Stimulated activated memory B cell treated with anti-CD40 and anti-IgM and Interleukin-4, amounts not matched to agents 10 μg/mL and 1 μg/mL and 100 μg/mL, for 72 hours (primary cell): ENCODE data around the gene TNRC6C.

ENCODE experiments used
- ATAC-seq: fragments of 150-1000 bp; cut with Tn5 transposase; 2 replicates; pipeline ENCODE4 v1.10.0; 2021
- H3K27ac Mint-ChIP-seq: one replicate; pipeline ENCODE4 v1.8.0; 2022; ENCODE audit warnings: mild to moderate bottlenecking, mixed read lengths
- H3K27me3 Mint-ChIP-seq: one replicate; pipeline ENCODE4 v1.8.0; 2022; ENCODE audit warnings: mixed read lengths
- H3K36me3 Mint-ChIP-seq: one replicate; pipeline ENCODE4 v1.8.0; 2022; ENCODE audit warnings: mixed read lengths
- H3K4me1 Mint-ChIP-seq: one replicate; pipeline ENCODE4 v1.8.0; 2022; ENCODE audit warnings: mixed read lengths
- H3K4me3 Mint-ChIP-seq: one replicate; pipeline ENCODE4 v1.8.0; 2022; ENCODE audit warnings: mild to moderate bottlenecking, moderate library complexity, mixed read lengths
- H3K9me3 Mint-ChIP-seq: one replicate; pipeline ENCODE4 v1.8.0; 2022; ENCODE audit warnings: mixed read lengths

The TNRC6C gene

DNA sequence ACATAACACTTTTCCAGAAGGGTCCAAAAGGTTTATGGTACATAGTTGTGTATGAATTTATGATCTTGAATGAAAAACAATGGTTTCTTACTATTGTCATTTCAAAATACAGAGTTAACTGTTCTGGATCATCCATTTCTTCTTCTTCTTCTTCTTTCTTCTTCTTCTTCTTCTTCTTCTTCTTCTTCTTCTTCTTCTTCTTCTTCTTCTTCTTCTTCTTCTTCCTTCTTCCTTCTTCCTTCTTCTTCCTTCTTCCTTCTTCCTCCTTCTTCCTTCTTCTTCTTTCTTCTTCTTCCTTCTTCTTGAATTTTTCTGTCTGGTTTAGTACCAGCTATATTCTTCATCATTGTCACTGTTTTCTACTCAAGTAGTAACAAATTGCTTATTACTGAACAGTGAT is 47.8 kb downstream of the TNRC6C start:
- H3K27ac Mint-ChIP-seq, result no peak overlapping the region
- H3K27me3 Mint-ChIP-seq, result no peaks in the 10 kb centered on the region
- peaks cover 23% of the 10 kb centered on the region for H3K4me1 Mint-ChIP-seq
- ATAC-seq, result no peak
- peaks cover 26% of the 10 kb centered on the region for H3K36me3 Mint-ChIP-seq
- no peak overlapping the region for H3K4me3 Mint-ChIP-seq
- no peaks in the 10 kb centered on the region for H3K9me3 Mint-ChIP-seq

DNA sequence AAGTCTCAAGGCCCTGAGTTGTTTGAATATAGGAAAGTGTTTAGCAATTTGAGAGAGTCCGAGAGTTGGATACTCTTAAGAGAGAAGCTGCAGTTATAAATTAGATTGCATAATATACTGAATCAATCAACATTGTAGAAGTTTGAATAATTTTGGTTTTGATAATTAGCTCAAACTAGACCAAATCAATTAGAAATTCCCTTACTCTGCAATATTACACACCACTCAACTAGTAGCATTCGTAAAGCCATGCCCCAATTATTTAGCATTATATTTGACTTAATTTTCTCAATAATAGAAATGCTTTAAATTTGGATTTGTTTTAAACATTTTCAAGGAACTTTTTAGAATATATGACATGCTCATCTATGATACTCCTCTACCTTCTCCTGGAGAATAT is 49.1 kb downstream of the TNRC6C start:
- H3K27ac Mint-ChIP-seq, result no peak overlapping the region
- H3K4me3 Mint-ChIP-seq, result no peak overlapping the region
- peaks cover 20% of the 10 kb centered on the region for H3K4me1 Mint-ChIP-seq
- H3K36me3 Mint-ChIP-seq, result peaks cover 26% of the 10 kb centered on the region
- no peak for ATAC-seq
- H3K27me3 Mint-ChIP-seq, result no peaks in the 10 kb centered on the region
- no peaks in the 10 kb centered on the region for H3K9me3 Mint-ChIP-seq

DNA sequence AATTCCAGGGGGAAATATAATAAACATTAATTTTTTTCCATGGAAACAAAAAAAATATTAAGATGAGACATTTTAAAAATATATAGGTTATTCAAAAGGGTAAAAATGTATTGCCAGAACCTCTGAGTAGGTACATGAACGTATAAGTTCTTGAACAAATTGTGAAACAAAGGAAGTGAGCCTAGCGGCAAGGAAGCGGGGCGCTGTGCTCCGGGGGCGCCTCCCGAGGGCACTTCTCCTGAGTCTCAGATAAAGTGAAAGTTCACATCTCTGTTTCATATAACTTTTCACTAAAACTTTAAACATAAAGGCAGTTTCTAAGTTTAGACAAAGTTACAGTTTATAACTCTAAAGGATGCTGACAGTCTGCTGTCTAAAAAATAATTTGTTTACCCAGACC is 52.3 kb downstream of the TNRC6C start:
- Mint-ChIP-seq H3K27me3 (no peaks in the 10 kb centered on the region), H3K4me1 (peaks cover 7% of the 10 kb centered on the region), H3K9me3 (no peaks in the 10 kb centered on the region), H3K36me3 (peaks cover 12% of the 10 kb centered on the region), H3K27ac (no peak overlapping the region), H3K4me3 (no peak overlapping the region)
- no peak for ATAC-seq

DNA sequence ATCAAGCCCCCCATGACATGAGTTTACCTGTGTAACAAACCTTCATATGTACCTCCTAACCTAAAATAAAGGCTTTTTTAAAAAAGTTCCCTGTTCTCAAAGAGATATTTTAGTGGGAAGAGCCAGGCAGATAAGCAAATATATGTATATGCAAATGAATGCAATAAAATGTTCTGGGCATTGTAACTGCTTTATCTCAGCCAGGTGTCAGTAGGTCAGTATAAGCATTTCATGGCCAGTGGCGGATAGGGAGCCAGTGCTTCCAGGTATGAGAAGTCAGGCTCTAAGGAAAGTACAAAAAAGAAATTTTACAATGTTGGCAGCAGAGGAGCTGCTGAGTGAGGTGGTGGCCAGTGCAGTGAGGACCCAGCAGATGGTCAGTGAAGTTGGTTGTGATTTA is 53.9 kb downstream of the TNRC6C start:
- no peak for ATAC-seq
- H3K27ac Mint-ChIP-seq, result no peak overlapping the region
- no peaks in the 10 kb centered on the region for H3K9me3 Mint-ChIP-seq
- no peaks in the 10 kb centered on the region for H3K4me1 Mint-ChIP-seq
- no peak overlapping the region for H3K4me3 Mint-ChIP-seq
- no peaks in the 10 kb centered on the region for H3K27me3 Mint-ChIP-seq
- peaks cover 6% of the 10 kb centered on the region for H3K36me3 Mint-ChIP-seq

DNA sequence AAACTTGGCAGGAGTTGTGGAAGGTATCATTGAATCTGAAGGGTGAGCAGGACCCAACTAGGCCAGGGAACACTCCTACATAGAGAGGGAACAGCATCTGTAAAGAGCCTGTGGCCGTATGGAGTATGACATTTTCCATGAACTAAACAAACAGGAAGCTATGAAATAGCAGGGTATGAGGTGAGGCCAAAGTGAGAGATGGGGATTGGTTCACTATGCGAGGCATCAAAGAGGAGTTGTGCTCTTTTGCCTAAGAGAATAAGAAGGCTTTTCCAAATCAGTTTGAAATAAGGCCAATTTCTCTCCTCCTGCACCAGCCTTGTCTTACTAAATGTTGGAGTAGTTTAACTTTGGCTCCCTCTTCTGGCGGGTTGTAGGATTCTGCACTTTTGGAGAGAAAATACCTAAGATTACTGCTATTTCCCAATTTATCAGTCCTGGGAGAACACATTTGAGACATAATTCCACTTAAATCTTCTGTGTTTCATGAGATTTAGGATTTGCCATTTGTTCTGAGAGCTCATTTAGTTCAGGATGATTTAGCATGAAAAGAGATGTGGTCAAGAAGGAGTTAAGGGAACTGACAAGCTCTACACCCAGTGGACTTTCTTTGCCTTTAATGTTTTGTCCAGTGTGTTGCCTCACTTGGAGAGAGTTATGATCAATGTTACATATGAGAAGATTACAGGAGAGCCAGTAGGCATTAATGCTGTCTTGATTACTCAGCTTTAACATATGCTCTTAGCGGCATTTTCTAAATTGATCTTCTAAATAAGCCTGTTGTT is 55.4 kb downstream of the TNRC6C start:
- no peaks in the 10 kb centered on the region for H3K9me3 Mint-ChIP-seq
- peak; percentile 36 for ATAC-seq
- H3K36me3 Mint-ChIP-seq, result no peaks in the 10 kb centered on the region
- no peaks in the 10 kb centered on the region for H3K27me3 Mint-ChIP-seq
- no peak overlapping the region for H3K4me3 Mint-ChIP-seq
- no peaks in the 10 kb centered on the region for H3K4me1 Mint-ChIP-seq
- no peak overlapping the region for H3K27ac Mint-ChIP-seq

DNA sequence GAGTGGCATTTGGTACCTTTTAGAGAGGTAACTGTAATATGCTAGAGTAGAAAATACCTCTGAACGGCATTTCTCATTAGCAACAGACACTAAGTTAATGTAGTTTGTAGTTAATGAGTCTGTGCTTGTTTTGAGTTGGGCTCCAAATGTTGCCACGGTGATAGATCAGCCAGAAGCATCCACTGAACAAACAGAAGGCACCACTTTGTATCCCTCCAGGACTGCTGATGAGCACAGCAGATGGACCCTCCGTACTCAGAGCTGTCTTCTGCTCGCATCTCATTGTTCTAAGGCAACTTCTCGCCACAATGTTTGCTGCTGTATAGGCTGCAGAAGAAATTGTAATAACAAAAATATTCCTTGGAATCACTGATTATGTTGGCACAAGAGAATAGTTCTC is 56.1 kb downstream of the TNRC6C start:
- Mint-ChIP-seq H3K4me3 (no peak overlapping the region), H3K9me3 (no peaks in the 10 kb centered on the region), H3K27ac (no peak overlapping the region), H3K4me1 (no peaks in the 10 kb centered on the region), H3K36me3 (no peaks in the 10 kb centered on the region), H3K27me3 (no peaks in the 10 kb centered on the region)
- no peak for ATAC-seq

DNA sequence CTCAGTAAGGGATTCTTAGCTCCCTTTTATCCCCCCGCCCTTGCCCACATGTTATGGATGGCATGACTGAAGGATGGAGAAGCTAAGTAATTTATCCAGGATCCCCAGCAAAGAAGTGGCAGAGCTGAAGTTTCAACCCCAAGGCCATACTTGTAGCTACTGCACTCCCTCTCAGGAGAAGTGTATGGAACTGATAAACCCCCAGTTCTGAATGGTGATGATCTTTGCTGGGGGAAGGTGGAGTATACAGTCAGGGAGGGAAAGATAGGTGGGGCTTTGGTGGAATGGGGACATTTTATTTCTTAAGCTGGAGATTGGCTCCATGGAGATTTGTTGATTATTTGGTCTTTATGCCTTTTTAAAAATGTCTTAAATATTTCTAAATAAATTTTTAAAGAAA is 58.3 kb downstream of the TNRC6C start:
- ATAC-seq, result no peak
- H3K27me3 Mint-ChIP-seq, result no peaks in the 10 kb centered on the region
- H3K36me3 Mint-ChIP-seq, result no peaks in the 10 kb centered on the region
- peaks cover 15% of the 10 kb centered on the region for H3K4me1 Mint-ChIP-seq
- H3K9me3 Mint-ChIP-seq, result no peaks in the 10 kb centered on the region
- H3K4me3 Mint-ChIP-seq, result no peak overlapping the region
- H3K27ac Mint-ChIP-seq, result no peak overlapping the region

DNA sequence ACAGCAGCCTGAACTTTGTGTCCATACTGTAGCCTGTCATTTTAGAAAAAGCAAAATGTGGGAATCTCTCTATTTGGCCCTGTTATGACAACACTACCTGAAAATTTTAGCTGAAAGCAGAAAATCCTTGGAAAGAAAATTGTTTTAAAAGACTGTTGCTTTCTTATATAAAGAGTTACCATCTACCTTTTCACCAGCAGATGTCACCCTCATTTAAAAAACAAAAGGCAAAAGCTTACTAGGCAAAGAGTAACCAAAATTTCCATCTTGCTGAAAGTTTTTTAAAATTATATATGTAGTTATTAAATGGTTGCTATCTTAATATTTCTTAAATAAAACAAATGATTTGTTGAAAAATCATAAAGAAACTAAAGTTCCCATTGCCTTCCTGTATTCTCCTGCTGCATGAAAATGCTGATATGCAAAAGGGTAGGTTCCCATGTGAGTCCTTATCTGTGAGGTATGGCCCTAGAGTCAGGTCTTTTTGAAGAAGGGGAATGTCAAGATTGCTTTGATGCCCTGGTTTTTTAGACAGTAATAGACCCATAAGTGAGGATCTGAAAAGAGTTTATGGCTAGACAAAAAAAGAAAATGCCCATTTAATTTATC is 61.0 kb downstream of the TNRC6C start:
- Mint-ChIP-seq H3K27ac (no peak overlapping the region), H3K9me3 (no peaks in the 10 kb centered on the region), H3K36me3 (no peaks in the 10 kb centered on the region), H3K4me3 (no peak overlapping the region), H3K27me3 (no peaks in the 10 kb centered on the region), H3K4me1 (peaks cover 15% of the 10 kb centered on the region)
- no peak for ATAC-seq

DNA sequence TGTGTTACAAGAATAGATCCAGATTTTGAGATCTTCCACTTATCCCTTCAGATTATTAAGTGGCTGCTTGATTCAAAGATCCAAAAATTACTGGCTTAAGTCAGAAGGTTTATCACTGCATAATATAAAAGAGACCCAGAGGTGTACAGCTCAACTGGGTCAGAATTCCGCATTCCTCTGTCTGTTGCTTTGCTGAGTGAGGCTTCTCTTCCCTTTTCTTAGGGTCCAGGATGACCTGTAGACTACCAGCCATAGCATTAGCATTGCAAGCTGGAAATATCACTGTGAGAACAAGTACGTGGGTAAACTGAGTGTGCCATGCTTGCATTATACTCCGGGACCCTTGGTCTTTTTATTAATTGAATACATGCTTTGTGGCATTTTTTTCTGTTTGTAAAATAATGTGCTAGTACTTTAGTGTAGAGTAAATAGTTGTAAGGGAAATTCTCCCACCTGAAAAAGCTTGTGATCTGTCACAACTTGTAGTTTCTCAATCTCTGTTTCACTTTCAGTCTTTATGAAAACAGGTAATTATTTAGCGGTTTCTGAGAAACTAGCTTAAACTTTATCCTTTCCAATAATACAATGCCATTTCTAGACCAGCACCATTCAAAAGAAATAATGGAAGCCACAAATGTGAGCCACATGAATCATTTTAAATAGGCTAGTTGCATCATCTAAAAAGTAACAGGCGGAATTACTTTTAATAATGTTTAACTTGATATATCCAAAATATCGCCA is 61.6 kb downstream of the TNRC6C start:
- Mint-ChIP-seq H3K4me3 (no peak overlapping the region), H3K27ac (peak overlapping the region; percentile 17), H3K27me3 (no peaks in the 10 kb centered on the region), H3K9me3 (no peaks in the 10 kb centered on the region), H3K36me3 (peaks cover 1% of the 10 kb centered on the region), H3K4me1 (peaks cover 15% of the 10 kb centered on the region)
- ATAC-seq, result no peak

DNA sequence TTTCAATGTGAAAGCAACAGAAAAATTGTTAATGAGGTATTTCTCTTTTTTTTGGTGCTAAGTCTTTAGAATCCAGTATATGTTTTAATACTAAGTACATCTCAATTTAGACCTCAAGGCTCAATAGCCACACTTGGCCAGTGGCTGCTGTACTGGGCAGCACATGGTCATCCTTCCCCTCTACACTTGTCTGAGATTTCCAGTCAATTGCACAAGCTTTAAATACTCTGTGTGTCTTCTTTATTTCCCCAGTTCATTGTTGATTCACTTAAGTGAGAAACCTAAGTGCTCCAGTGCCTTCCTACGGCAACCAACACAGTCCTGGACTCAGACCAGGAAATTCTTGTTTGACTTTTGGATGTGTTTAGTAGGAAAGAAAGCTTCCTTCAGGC is 62.2 kb downstream of the TNRC6C start:
- H3K27ac Mint-ChIP-seq, result no peak overlapping the region
- no peaks in the 10 kb centered on the region for H3K9me3 Mint-ChIP-seq
- H3K4me1 Mint-ChIP-seq, result peaks cover 15% of the 10 kb centered on the region
- no peaks in the 10 kb centered on the region for H3K27me3 Mint-ChIP-seq
- no peak overlapping the region for H3K4me3 Mint-ChIP-seq
- no peak for ATAC-seq
- H3K36me3 Mint-ChIP-seq, result peaks cover 3% of the 10 kb centered on the region

DNA sequence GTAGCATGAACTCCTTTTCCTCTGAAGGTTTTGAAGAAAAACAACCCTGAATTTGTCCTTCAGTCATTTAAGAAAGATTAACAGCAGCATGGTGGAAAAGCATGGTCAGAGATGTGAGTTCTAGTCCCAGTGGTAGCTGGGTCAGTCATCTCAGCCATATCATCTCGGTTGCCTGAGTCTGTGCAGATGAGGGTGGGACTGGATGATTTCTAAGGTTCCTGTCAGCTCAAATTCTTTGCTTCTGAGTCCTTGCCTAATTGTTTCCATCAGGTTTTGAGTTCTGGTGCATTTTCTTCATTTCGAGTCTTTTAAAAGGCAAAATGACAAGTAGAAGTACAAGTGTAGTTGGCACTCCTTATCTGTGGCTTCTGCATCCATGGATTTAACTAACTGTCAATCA is 63.9 kb downstream of the TNRC6C start:
- no peak for ATAC-seq
- Mint-ChIP-seq H3K36me3 (peaks cover 3% of the 10 kb centered on the region), H3K27me3 (no peaks in the 10 kb centered on the region), H3K4me3 (no peak overlapping the region), H3K4me1 (peaks cover 15% of the 10 kb centered on the region), H3K27ac (no peak overlapping the region), H3K9me3 (no peaks in the 10 kb centered on the region)

DNA sequence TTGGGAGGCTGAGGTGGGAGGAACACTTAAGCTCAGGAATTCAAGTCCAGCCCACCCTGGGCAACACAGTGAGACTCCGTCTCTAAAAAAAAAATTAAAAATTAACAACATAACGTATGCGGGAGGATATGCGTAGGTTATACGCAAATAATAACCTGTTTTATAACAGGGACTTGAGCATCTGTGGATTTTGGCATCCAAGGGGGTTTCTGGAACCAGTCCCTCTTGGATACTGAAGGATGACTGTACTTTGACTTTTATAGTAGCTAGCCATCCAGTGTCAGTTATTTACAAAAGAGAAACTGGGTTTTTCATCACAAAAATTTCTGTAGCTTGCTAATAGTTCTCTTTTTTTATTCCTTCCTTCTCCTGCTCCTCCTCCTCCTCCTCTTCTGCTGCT is 64.5 kb downstream of the TNRC6C start:
- no peaks in the 10 kb centered on the region for H3K9me3 Mint-ChIP-seq
- H3K36me3 Mint-ChIP-seq, result peaks cover 3% of the 10 kb centered on the region
- H3K27ac Mint-ChIP-seq, result no peak overlapping the region
- no peak overlapping the region for H3K4me3 Mint-ChIP-seq
- H3K4me1 Mint-ChIP-seq, result peaks cover 15% of the 10 kb centered on the region
- ATAC-seq, result no peak
- no peaks in the 10 kb centered on the region for H3K27me3 Mint-ChIP-seq

DNA sequence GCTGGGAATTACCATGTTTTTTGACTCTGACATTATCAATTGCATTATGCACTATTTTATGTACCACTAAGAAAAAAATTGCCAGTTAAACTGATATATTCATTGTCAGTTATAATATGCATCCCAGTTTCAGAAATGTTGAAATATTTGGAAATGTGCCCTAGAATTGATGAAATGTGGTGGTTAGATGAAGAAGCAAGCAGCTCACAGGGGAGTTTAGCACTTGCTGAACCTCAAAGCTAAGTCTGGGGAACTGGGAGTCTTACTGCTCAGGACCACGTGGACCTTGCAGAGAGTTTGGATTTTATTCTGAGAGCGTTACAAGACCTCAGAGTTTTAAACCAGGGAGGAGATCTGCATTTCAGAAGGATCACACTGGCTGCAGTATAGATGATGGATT is 67.9 kb downstream of the TNRC6C start:
- ATAC-seq, result no peak
- Mint-ChIP-seq H3K4me1 (no peaks in the 10 kb centered on the region), H3K27ac (no peak overlapping the region), H3K4me3 (no peak overlapping the region), H3K9me3 (no peaks in the 10 kb centered on the region), H3K36me3 (peaks cover 3% of the 10 kb centered on the region), H3K27me3 (no peaks in the 10 kb centered on the region)

DNA sequence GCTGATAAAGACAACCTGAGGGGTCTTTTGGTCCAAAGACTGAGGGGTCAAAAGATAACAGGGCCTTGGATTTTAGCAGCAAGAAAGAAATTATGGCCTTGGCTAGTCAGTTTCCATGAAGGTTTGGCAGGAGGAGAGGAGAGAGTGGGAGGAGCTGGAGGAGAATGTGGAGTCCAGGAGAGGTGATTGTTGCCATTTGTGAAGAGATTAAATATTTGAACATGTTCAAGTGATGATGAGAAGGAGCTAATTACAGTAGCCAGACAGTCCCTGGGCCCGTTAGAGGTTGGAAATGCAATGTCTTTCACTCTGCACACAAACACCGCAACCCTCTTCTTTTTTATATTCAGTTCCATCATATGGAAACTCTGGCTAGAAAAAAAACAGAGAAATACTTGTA is 68.6 kb downstream of the TNRC6C start:
- Mint-ChIP-seq H3K4me3 (no peak overlapping the region), H3K27me3 (no peaks in the 10 kb centered on the region), H3K27ac (no peak overlapping the region), H3K4me1 (no peaks in the 10 kb centered on the region), H3K9me3 (no peaks in the 10 kb centered on the region), H3K36me3 (peaks cover 3% of the 10 kb centered on the region)
- no peak for ATAC-seq

DNA sequence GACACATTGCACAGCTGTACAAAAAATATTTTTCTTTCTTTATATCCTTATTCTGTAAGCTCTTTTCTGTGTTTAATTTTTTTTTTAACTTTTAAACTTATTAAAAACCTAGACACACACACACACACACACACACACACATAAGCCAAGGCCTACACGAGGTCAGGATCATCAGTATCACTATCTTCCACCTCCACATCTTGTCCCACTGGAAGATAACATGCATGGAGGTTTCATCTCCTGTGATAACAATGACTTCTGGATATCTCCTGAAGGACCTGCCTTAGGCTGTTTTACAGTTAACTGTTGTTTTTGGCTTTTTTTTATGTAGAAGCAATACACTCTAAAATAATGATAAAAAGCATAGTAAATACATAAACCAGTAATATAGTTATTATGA is 71.2 kb downstream of the TNRC6C start:
- H3K4me1 Mint-ChIP-seq, result no peaks in the 10 kb centered on the region
- H3K27me3 Mint-ChIP-seq, result no peaks in the 10 kb centered on the region
- no peak for ATAC-seq
- no peak overlapping the region for H3K27ac Mint-ChIP-seq
- no peaks in the 10 kb centered on the region for H3K9me3 Mint-ChIP-seq
- no peak overlapping the region for H3K4me3 Mint-ChIP-seq
- peaks cover 16% of the 10 kb centered on the region for H3K36me3 Mint-ChIP-seq

DNA sequence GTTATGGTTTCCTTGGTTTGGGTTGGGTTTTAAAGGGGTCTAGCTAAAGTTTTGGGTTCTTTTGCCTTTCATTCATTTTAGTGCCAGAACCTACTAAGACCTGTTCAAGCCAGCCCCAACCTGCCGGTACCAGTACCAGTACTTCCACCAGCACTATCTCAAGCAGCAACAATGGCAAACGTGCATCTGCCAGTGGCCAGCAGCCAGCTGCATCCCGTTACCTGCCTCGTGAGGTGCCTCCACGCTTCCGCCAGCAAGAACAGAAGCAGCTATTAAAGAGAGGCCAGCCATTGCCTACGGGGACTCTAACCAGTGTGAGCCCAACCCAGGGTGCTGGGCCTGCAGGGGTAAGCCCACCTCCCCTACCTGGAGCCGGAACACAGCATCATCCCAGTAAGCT is 72.9 kb downstream of the TNRC6C start:
- Mint-ChIP-seq H3K27ac (no peak overlapping the region), H3K4me3 (no peak overlapping the region), H3K27me3 (no peaks in the 10 kb centered on the region), H3K4me1 (no peaks in the 10 kb centered on the region), H3K36me3 (peaks cover 22% of the 10 kb centered on the region), H3K9me3 (no peaks in the 10 kb centered on the region)
- no peak for ATAC-seq
